T-helper 9 cell (primary cell): ENCODE data around the gene NUP62CL.

Source experiments
- DNase-seq: peaks from one replicate; pipeline ENCODE4 v3.0.0-alpha.2; 2020

Gene NUP62CL

DNA sequence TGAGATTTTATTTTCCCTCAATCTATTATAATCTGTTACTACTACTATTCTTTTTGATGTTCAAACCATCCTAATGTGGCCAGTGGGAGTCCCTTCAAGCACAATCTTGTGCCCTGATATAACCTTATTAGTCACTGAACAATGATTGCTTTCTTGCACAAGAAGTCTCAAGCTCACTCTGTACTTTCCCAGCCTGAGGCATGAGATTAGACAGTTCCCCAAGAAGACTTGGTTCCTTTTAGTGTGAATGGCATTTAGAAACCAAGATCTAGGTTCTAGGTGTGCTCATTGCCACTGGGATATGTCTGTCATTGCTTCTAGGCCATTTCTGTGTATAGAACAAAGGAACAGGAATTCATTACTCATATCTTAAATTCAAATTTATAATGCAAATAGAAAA is 59.6 kb downstream of the NUP62CL start:
- no peak for DNase-seq

DNA sequence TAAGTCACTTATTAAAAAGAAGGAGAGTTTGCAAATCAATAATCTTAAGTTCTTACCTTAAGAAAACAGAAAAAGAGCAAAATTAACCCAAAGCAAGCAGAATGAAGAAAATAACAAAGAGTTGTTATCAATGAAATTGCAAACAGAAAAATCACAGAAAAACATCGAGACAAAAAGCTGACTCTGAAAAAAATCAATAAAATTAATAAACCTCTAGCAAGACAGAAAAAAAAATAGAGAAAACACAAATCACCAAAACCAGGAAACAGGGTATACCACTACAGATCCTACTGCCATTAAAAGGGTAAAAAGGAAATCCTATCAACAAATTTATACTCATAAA is 70.3 kb downstream of the NUP62CL start:
- DNase-seq, result no peak

DNA sequence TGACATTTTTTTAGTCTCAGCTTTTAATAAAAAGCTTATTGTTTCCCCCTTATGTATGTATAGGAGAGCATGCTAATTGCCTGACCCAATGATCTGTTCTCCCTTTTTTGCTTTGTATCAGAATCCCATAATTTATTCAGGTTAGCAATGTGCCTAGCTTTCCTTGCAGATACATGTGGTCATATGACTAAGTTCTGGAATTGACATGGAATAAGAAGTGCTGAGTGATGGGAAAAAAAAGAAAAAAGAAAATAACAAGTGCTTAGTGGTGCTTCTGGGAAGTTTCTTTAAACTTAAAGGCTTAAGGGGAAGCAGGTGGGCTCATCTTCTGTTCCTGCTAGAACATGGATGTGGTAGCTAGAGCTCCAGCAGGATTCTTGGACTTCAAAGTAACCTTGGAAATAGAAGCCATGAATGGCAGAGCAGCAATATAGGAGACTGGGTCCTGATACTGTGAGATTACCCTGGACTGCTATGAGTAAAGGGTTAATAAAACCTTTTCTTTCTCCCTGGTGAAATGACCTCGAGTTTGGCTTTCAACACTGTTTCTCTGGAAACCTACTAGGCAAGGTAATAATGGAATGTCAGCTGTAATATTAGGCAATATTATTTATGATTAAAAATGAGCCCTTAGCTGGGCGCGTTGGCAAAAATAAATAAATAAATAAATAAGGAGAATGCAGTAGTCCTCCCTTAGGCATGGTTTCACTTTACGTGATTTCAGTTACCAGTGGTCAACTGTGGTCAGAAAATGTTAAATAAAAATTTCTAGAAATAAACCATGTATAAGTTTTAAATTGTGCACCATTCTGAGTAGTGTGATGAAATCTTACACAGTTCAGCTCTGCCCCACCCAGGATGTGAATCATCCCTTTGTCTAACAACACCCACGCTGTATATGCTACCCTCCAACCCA is 70.9 kb downstream of the NUP62CL start:
- DNase-seq, result no peak

GRCh38 chrX:107123750-107124149 is 82.5 kb downstream of the NUP62CL start:
- DNase-seq, result no peak

DNA sequence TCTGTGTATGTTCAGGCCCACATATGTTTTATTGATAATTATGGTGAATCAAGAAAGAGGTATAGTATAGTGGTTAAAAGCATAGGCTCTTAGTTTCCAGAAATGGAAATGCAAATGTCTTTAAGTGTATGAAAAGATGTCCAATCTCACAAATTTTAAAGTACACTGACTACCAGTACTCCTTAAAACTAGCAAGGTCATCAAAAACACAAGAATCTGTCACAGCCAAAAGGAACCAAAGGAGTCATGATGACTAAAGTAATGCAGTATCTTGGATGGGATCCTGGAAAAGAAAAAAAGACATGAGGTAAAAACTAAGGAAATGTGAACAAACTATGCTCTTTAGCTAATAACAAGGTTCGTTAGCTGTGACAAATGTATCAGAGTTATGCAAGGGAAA is 87.0 kb downstream of the NUP62CL start:
- no peak for DNase-seq

DNA sequence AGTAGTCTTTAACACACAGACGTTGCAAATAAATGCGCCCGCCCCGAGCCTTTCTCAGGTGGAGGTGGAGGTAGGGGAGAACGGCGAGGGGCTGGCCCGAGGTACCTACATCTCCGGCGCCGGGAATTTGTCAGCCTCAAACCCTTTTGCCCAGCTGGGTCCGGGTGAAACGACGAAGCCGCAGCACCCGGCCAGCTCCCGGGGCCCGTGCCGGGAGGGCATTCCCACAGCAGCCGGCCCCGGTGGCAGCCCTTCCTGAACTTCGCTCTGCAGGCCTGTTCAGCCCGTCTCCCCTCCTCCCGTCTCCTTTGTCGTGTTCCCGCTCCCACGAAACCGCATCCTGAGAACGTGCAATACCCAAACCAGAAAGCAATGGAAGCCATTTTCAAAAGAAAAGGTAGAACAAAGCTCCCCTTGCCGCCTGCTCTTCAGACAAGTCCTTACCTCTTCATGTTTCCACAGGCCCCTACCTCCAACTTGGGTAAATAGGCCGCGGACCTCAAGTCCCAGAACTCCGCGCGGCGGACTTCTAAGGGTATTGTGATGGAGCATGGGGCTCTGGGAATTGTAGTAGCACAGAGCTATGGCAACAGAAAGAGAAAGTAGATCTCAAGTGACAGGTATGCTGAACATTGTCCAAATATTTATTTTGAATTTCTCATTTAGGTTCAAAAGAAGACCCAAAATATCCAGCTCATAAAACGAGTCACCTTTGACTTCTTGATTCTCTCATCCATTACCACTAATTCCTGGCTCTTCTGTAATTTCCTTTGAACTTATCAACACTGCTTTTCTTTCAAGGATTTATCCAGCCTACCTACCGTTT is 87.7 kb downstream of the NUP62CL start, which contains the start of gene RBM41:
Gene RBM41, minus strand, starts transcription at position 501 of the 826 bp plus-strand sequence. Its CDS starts 49 bp downstream, at position 452.
- peak; percentile 56 for DNase-seq

GRCh38 chrX:107117993-107118321 is 88.3 kb downstream of the NUP62CL start:
- DNase-seq, result no peak

GRCh38 chrX:107107459-107107858 is 98.8 kb downstream of the NUP62CL start:
- DNase-seq, result no peak

DNA sequence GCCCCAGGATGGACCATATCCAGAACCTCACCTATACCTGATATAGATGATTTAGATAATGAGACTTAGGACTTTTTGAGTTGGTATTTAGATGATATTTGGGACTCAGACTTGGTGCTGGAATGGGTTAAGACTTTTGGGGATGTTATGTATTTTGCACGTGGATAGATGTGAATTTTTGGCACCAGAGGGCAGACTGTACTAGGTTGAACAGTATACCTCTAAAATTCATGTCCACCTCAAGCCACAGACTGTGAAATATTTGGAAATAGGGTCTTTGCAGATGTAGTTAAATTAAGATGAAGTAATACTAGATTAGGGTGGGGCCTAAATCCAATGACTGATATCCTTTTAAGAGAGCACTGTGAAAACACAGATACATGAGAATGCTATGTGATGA is 103.3 kb downstream of the NUP62CL start:
- DNase-seq, result no peak

DNA sequence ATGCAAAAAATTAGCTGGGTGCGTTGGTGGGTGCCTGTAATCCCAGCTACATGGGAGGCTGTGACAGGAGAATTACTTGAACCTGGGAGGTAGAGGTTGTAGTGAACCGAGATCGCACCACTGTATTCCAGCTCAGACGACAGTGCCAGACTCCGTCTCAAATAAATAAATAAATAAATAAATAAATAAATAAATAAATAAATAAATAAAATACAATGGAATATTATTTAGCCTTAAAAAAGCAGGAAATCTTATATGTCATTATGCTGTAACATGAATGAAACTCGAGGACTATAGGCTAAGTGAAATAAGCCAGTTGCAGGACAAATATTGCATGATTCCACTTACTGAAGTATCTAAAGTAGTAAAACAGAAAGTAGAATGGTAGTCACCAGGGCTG is 130.1 kb downstream of the NUP62CL start:
- DNase-seq, result no peak
